ENCODE data around the gene CKM.

DNA sequence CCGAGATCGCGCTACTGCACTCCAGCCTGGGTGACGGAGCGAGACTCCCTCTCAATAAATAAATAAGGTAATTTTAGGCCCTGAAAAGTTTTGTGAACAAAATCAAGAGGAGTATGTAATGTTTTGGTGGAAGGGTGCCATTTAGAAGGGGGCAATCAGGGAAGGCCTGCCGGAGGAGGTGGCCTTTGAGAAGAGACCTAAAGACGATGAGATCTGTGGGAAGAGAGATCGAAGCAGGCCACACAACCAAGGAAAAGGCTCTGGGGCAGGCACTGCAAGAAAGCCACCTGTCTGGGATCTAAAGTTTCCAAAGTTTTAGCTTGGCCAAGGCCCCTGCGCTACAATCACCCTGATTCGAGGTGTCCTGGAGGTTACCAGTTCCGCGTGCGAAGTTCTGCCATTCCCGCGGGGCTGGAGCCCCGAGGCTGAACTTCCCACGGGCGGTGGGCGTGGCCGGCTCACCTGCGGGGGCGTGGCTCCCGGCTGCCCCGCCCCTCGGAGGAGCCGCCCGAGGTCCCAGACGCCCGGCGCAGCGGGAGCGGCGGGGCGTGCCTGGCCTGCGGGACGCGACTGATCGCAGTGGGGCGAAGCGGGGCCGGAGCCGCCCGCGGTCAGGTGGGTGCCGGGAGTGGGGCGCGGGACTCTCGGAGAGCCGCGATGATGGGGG is 17.7 kb upstream of the CKM start, which contains the start of gene KLC3:
- TF ChIP-seq, protein P1, sequence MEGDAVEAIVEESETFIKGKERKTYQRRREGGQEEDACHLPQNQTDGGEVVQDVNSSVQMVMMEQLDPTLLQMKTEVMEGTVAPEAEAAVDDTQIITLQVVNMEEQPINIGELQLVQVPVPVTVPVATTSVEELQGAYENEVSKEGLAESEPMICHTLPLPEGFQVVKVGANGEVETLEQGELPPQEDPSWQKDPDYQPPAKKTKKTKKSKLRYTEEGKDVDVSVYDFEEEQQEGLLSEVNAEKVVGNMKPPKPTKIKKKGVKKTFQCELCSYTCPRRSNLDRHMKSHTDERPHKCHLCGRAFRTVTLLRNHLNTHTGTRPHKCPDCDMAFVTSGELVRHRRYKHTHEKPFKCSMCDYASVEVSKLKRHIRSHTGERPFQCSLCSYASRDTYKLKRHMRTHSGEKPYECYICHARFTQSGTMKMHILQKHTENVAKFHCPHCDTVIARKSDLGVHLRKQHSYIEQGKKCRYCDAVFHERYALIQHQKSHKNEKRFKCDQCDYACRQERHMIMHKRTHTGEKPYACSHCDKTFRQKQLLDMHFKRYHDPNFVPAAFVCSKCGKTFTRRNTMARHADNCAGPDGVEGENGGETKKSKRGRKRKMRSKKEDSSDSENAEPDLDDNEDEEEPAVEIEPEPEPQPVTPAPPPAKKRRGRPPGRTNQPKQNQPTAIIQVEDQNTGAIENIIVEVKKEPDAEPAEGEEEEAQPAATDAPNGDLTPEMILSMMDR (IDR thresholded peaks at IDR 0.05): no peak
- TF ChIP-seq POLR2A (IDR thresholded peaks at IDR 0.05): no peak

All from thyroid gland (tissue), 4 donors.